Kidney (tissue), 14 donors: ENCODE measurements around the gene SMYD3. TPM values are rescaled to one million over a fixed set of nuclear protein-coding genes. Genes with fewer than 3 reads are reported as not detected.

ENCODE experiments used
- DNase-seq, 5 donors: peaks; one replicate each; pipeline ENCODE4 v3.0.0-alpha.2; 2013 to 2020
- FAIRE-seq: peaks from 2 replicates; lab custom pipeline; 2012; peaks lifted over from hg19 to GRCh38; lab: Jason Lieb, UNC
- H3K27ac ChIP-seq, 2 donors: one replicate each; pipeline ENCODE4 v1.7.0; 2013; ENCODE audit warnings: low read depth in 2 of 2, low read length in 2 of 2, inconsistent platforms in 1 of 2
- H3K27me3 ChIP-seq: one replicate; pipeline ENCODE4 v1.7.1; 2013; ENCODE audit warnings: low read length, inconsistent platforms; ENCODE audit not compliant: control insufficient read depth, insufficient read depth
- H3K36me3 ChIP-seq, 3 donors: one replicate each; pipeline versions ENCODE4 v1.7.0 to v1.7.1; 2013; ENCODE audit warnings: low read length in 3 of 3, control low read depth in 1 of 3, inconsistent platforms in 1 of 3; ENCODE audit not compliant: insufficient read depth in 3 of 3, control insufficient read depth in 2 of 3
- H3K4me1 ChIP-seq, 3 donors: one replicate each; pipeline versions ENCODE4 v1.7.0 to v1.7.1; 2013; ENCODE audit warnings: low read length in 3 of 3, inconsistent platforms in 1 of 3, low read depth in 1 of 3; ENCODE audit not compliant: control insufficient read depth in 2 of 3, insufficient read depth in 2 of 3
- H3K4me3 ChIP-seq, 3 donors: one replicate each; pipeline versions ENCODE4 v1.7.0 to v1.8.1; 2013; ENCODE audit warnings: low read length in 3 of 3, control low read depth in 1 of 3, inconsistent platforms in 1 of 3
- H3K9ac ChIP-seq, 3 donors: one replicate each; pipeline versions ENCODE4 v1.7.0 to v1.7.1; 2013; ENCODE audit warnings: low read length in 3 of 3, control low read depth in 1 of 3, inconsistent platforms in 1 of 3
- H3K9me3 ChIP-seq, 3 donors: one replicate each; pipeline versions ENCODE4 v1.7.0 to v1.7.1; 2013; ENCODE audit warnings: low read length in 3 of 3, control low read depth in 1 of 3, inconsistent platforms in 1 of 3; ENCODE audit not compliant: control insufficient read depth in 2 of 3, insufficient read depth in 1 of 3
- CTCF ChIP-seq: IDR thresholded peaks from 3 replicates; pipeline ENCODE4 v1.5.1; 2012; ENCODE audit warnings: mild to moderate bottlenecking, moderate library complexity, borderline replicate concordance; ENCODE audit not compliant: insufficient read depth; ENCODE audit errors: extremely low read depth
- intact Hi-C: fragments of 100-400 bp; cut with DNase I; formaldehyde crosslinking; loops from one replicate; pipeline ENCODE4 v1.11.1; 2022
- polyA plus RNA-seq: library from polyadenylated mRNA; stranded (reverse); fragments of 350-450 nt; fragmentation: Illumina TruSeq; extraction: RNeasy Lipid Tissue Mini Kit (QIAGEN cat#74804); gene quantifications from one replicate; pipeline ENCODE4 v1.2.3, GENCODE V29; 2014; ENCODE audit warnings: low read depth, low replicate concordance; ENCODE audit not compliant: insufficient read depth
- total RNA-seq: library from RNA; stranded (reverse); fragmentation: NEBNext Ultra II Directional; extraction: Animal tissue kit (Norgen Biotek cat#: 25700); gene quantifications from one replicate; pipeline ENCODE4 v1.2.1, GENCODE V29; 2021
- donor health status: control.
- donor health status: control.
- donor health status: control.
- donor health status: control.
- donor health status: control.
- donor health status: DM: yes; HTN: yes; CAD: no.
- donor health status: Normal renal cell carcinoma (clear cell type).

SMYD3 gene
- total and polyA plus RNA-seq, 2 donors from 2014 or later: 23.3 to 23.9 TPM

GRCh38 chr1:245788886-245789285 lies 718.2 kb downstream of the SMYD3 start:
- intact Hi-C loops: no loop called here
- H3K9ac ChIP-seq: no peak overlapping the region
- no peaks in the 10 kb centered on the region for H3K9me3 ChIP-seq
- FAIRE-seq: no peak
- H3K4me3 ChIP-seq: no peak overlapping the region
- H3K36me3 ChIP-seq: no peaks in the 10 kb centered on the region
- TF ChIP-seq CTCF: no peak
- no peaks in the 10 kb centered on the region for H3K27me3 ChIP-seq
- H3K27ac ChIP-seq: no peak overlapping the region
- DNase-seq: no peak
- H3K4me1 ChIP-seq: no peaks in the 10 kb centered on the region

GRCh38 chr1:245788269-245788668 lies 718.8 kb downstream of the SMYD3 start:
- no peaks in the 10 kb centered on the region for H3K4me1 ChIP-seq
- no peaks in the 10 kb centered on the region for H3K27me3 ChIP-seq
- DNase-seq (no peak), FAIRE-seq (no peak)
- H3K9ac ChIP-seq: no peak overlapping the region
- H3K4me3 ChIP-seq: no peak overlapping the region
- no peaks in the 10 kb centered on the region for H3K36me3 ChIP-seq
- no peaks in the 10 kb centered on the region for H3K9me3 ChIP-seq
- no peak overlapping the region for H3K27ac ChIP-seq
- TF ChIP-seq CTCF: no peak
- intact Hi-C loops: no loop called here

GRCh38 chr1:245786948-245787347 lies 720.1 kb downstream of the SMYD3 start:
- Histone ChIP-seq H3K4me1 (no peaks in the 10 kb centered on the region), H3K9ac (no peak overlapping the region), H3K36me3 (no peaks in the 10 kb centered on the region), H3K4me3 (no peak overlapping the region), H3K9me3 (no peaks in the 10 kb centered on the region), H3K27ac (no peak overlapping the region), H3K27me3 (no peaks in the 10 kb centered on the region)
- no peak for DNase-seq
- FAIRE-seq: no peak
- TF ChIP-seq CTCF: no peak
- intact Hi-C loops: no loop called here
